Skeletal muscle tissue (tissue), 4 donors: Measurements from ENCODE around the gene RBM23. TPM values are rescaled to one million over a fixed set of nuclear protein-coding genes. Genes with fewer than 3 reads are reported as not detected.

Source experiments
- H3K27ac ChIP-seq: one replicate; pipeline ENCODE4 v1.7.0; 2013; ENCODE audit warnings: mild to moderate bottlenecking, low read depth, low read length, inconsistent platforms
- H3K27me3 ChIP-seq, 3 donors: one replicate each; pipeline ENCODE4 v1.7.0; 2013; ENCODE audit warnings: low read length in 3 of 3; ENCODE audit not compliant: control insufficient read depth in 3 of 3, insufficient read depth in 3 of 3
- H3K36me3 ChIP-seq, 3 donors: one replicate each; pipeline ENCODE4 v1.7.0; 2013; ENCODE audit warnings: low read length in 3 of 3; ENCODE audit not compliant: control insufficient read depth in 3 of 3, insufficient read depth in 3 of 3
- H3K4me1 ChIP-seq, 3 donors: one replicate each; pipeline ENCODE4 v1.7.0; 2013; ENCODE audit warnings: low read length in 3 of 3, mild to moderate bottlenecking in 3 of 3; ENCODE audit not compliant: control insufficient read depth in 3 of 3, insufficient read depth in 3 of 3
- H3K4me3 ChIP-seq, 3 donors: one replicate each; pipeline ENCODE4 v1.7.0; 2013; ENCODE audit warnings: low read length in 3 of 3
- H3K9ac ChIP-seq, 3 donors: one replicate each; pipeline ENCODE4 v1.7.0; 2013; ENCODE audit warnings: low read length in 3 of 3, mild to moderate bottlenecking in 3 of 3, moderate library complexity in 2 of 3, low read depth in 1 of 3
- H3K9me3 ChIP-seq, 3 donors: one replicate each; pipeline ENCODE4 v1.7.0; 2013; ENCODE audit warnings: low read length in 3 of 3; ENCODE audit not compliant: control insufficient read depth in 3 of 3
- total RNA-seq: library from RNA; depleted of rRNA; stranded (reverse); fragments of >200 nt; gene quantifications from one replicate; pipeline ENCODE4 v1.2.3, GENCODE V29; 2014
- donor health status: Osteomylitis.

The RBM23 gene
- total RNA-seq, 1 donor from 2014 or later = 66.8 TPM

GRCh38 chr14:22901799-22902198 lies 17.1 kb downstream of the RBM23 start:
- peaks cover 55 to 60% (median 59%) of the 10 kb centered on the region in 3 donors for H3K36me3 ChIP-seq
- no peaks in the 10 kb centered on the region for H3K27me3 ChIP-seq
- no peak overlapping the region for H3K27ac ChIP-seq
- H3K9ac ChIP-seq = no peak overlapping the region
- H3K9me3 ChIP-seq = no peaks in the 10 kb centered on the region
- peaks cover 0 to 11% (median 0%) of the 10 kb centered on the region in 3 donors for H3K4me1 ChIP-seq
- no peak overlapping the region for H3K4me3 ChIP-seq

- Histone ChIP-seq H3K4me3 (no peak overlapping the region), H3K27ac (no peak overlapping the region), H3K36me3 (peaks cover 42 to 45% (median 44%) of the 10 kb centered on the region in 3 donors), H3K4me1 (peaks cover 3 to 11% (median 3%) of the 10 kb centered on the region in 3 donors), H3K9ac (no peak overlapping the region), H3K9me3 (no peaks in the 10 kb centered on the region), H3K27me3 (no peaks in the 10 kb centered on the region)
Measured at GRCh38 chr14:22900081-22900799, 18.7 kb downstream of the RBM23 start.

- H3K4me3 ChIP-seq = no peak overlapping the region
- no peak overlapping the region for H3K27ac ChIP-seq
- H3K27me3 ChIP-seq = no peaks in the 10 kb centered on the region
- peaks cover 3 to 11% (median 3%) of the 10 kb centered on the region in 3 donors for H3K4me1 ChIP-seq
- no peaks in the 10 kb centered on the region for H3K9me3 ChIP-seq
- H3K36me3 ChIP-seq = peaks cover 25 to 30% (median 27%) of the 10 kb centered on the region in 3 donors
- no peak overlapping the region for H3K9ac ChIP-seq
Measured at GRCh38 chr14:22898302-22899090, 20.5 kb downstream of the RBM23 start.

GRCh38 chr14:22897357-22897756 lies 21.6 kb downstream of the RBM23 start:
- Histone ChIP-seq H3K27me3 (no peaks in the 10 kb centered on the region), H3K27ac (no peak overlapping the region), H3K36me3 (peaks cover 18 to 22% (median 18%) of the 10 kb centered on the region in 3 donors), H3K9me3 (no peaks in the 10 kb centered on the region), H3K4me1 (peaks cover 3 to 11% (median 3%) of the 10 kb centered on the region in 3 donors), H3K9ac (no peak overlapping the region), H3K4me3 (no peak overlapping the region)

- H3K27ac ChIP-seq = no peak overlapping the region
- H3K9me3 ChIP-seq = no peaks in the 10 kb centered on the region
- no peak overlapping the region for H3K4me3 ChIP-seq
- no peak overlapping the region for H3K9ac ChIP-seq
- peaks cover 3 to 11% (median 3%) of the 10 kb centered on the region in 3 donors for H3K4me1 ChIP-seq
- H3K27me3 ChIP-seq = no peaks in the 10 kb centered on the region
- peaks cover 12 to 16% (median 12%) of the 10 kb centered on the region in 3 donors for H3K36me3 ChIP-seq
Measured at GRCh38 chr14:22896760-22897159, 22.2 kb downstream of the RBM23 start.

GRCh38 chr14:22896356-22896755 lies 22.6 kb downstream of the RBM23 start:
- Histone ChIP-seq H3K27ac (no peak overlapping the region), H3K9me3 (no peaks in the 10 kb centered on the region), H3K4me3 (no peak overlapping the region), H3K4me1 (peaks cover 3 to 11% (median 3%) of the 10 kb centered on the region in 3 donors), H3K27me3 (no peaks in the 10 kb centered on the region), H3K9ac (peak overlapping the region in 1 of 3 donors; percentile 27), H3K36me3 (peaks cover 8 to 12% (median 8%) of the 10 kb centered on the region in 3 donors)

GRCh38 chr14:22895402-22895801 lies 23.5 kb downstream of the RBM23 start:
- peaks cover 3 to 11% (median 3%) of the 10 kb centered on the region in 3 donors for H3K4me1 ChIP-seq
- no peak overlapping the region for H3K4me3 ChIP-seq
- H3K27ac ChIP-seq = no peak overlapping the region
- H3K9me3 ChIP-seq = no peaks in the 10 kb centered on the region
- no peak overlapping the region for H3K9ac ChIP-seq
- no peaks in the 10 kb centered on the region for H3K27me3 ChIP-seq
- H3K36me3 ChIP-seq = peaks cover 0 to 3% (median 0%) of the 10 kb centered on the region in 3 donors

- Histone ChIP-seq H3K4me3 (no peak overlapping the region), H3K9ac (no peak overlapping the region), H3K9me3 (no peaks in the 10 kb centered on the region), H3K36me3 (no peaks in the 10 kb centered on the region), H3K4me1 (peaks cover 3 to 9% (median 3%) of the 10 kb centered on the region in 3 donors), H3K27me3 (no peaks in the 10 kb centered on the region), H3K27ac (no peak overlapping the region)
Measured at GRCh38 chr14:22893706-22894105, 25.2 kb downstream of the RBM23 start.

- no peak overlapping the region for H3K4me3 ChIP-seq
- H3K9me3 ChIP-seq = no peaks in the 10 kb centered on the region
- peaks cover 0 to 3% (median 3%) of the 10 kb centered on the region in 3 donors for H3K4me1 ChIP-seq
- H3K36me3 ChIP-seq = no peaks in the 10 kb centered on the region
- peaks cover 0 to 6% (median 0%) of the 10 kb centered on the region in 3 donors for H3K27me3 ChIP-seq
- no peak overlapping the region for H3K27ac ChIP-seq
- no peak overlapping the region for H3K9ac ChIP-seq
Measured at GRCh38 chr14:22892488-22892887, 26.5 kb downstream of the RBM23 start.

GRCh38 chr14:22890416-22890815 lies 28.5 kb downstream of the RBM23 start:
- H3K9ac ChIP-seq = no peak overlapping the region
- H3K9me3 ChIP-seq = no peaks in the 10 kb centered on the region
- H3K36me3 ChIP-seq = no peaks in the 10 kb centered on the region
- H3K4me3 ChIP-seq = no peak overlapping the region
- no peak overlapping the region for H3K27ac ChIP-seq
- peaks cover 0 to 18% (median 11%) of the 10 kb centered on the region in 3 donors for H3K27me3 ChIP-seq
- H3K4me1 ChIP-seq = peaks cover 0 to 7% (median 4%) of the 10 kb centered on the region in 3 donors
